ENCODE data around the gene GK. TPM values are rescaled to one million over a fixed set of nuclear protein-coding genes. Genes with fewer than 3 reads are reported as not detected.

The GK gene
- total RNA-seq, 3 donors from 2014 or later (not counting 1 experiment from before 2014, with no cell fraction given): 5.1 to 10.2 (median 7.6) TPM

- peaks cover 0 to 6% of the 10 kb centered on the region in 2 donors for H3K9me3 Mint-ChIP-seq
- TF ChIP-seq, protein P1, sequence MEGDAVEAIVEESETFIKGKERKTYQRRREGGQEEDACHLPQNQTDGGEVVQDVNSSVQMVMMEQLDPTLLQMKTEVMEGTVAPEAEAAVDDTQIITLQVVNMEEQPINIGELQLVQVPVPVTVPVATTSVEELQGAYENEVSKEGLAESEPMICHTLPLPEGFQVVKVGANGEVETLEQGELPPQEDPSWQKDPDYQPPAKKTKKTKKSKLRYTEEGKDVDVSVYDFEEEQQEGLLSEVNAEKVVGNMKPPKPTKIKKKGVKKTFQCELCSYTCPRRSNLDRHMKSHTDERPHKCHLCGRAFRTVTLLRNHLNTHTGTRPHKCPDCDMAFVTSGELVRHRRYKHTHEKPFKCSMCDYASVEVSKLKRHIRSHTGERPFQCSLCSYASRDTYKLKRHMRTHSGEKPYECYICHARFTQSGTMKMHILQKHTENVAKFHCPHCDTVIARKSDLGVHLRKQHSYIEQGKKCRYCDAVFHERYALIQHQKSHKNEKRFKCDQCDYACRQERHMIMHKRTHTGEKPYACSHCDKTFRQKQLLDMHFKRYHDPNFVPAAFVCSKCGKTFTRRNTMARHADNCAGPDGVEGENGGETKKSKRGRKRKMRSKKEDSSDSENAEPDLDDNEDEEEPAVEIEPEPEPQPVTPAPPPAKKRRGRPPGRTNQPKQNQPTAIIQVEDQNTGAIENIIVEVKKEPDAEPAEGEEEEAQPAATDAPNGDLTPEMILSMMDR (IDR thresholded peaks at IDR 0.05): no peak
- H3K27me3 ChIP-seq (ENCODE audit: control insufficient read depth, insufficient read depth, low read length): no peaks in the 10 kb centered on the region
- no peaks in the 10 kb centered on the region for H3K4me1 ChIP-seq (ENCODE audit: control insufficient read depth, insufficient read depth, low read length)
- H3K9me3 ChIP-seq (ENCODE audit: control insufficient read depth, insufficient read depth, low read length): peaks cover 8% of the 10 kb centered on the region
- H3K4me3 Mint-ChIP-seq: no peak overlapping the region
- intact Hi-C loops (cut with micrococcal nuclease): no loop called here
- no peak for DNase-seq
- ATAC-seq: no peak
- WGBS (ENCODE audit: insufficient coverage): 63% methylated on average over 1 of the region's 2 CpGs
- peaks cover 5% of the 10 kb centered on the region for H3K36me3 Mint-ChIP-seq
- no peaks in the 10 kb centered on the region for H3K4me1 Mint-ChIP-seq
- H3K36me3 ChIP-seq (ENCODE audit: control insufficient read depth, insufficient read depth, low read length): no peaks in the 10 kb centered on the region
- H3K27ac Mint-ChIP-seq: no peak overlapping the region
- H3K27ac ChIP-seq (ENCODE audit: low read length): no peak overlapping the region
- no peak overlapping the region for H3K4me3 ChIP-seq (ENCODE audit: low read length)
- peaks cover 0 to 6% of the 10 kb centered on the region in 2 donors for H3K27me3 Mint-ChIP-seq (ENCODE audit: low read depth in 2 of 2)
Measured at GRCh38 chrX:30620980-30621618, 32.1 kb upstream of the GK start.

DNA sequence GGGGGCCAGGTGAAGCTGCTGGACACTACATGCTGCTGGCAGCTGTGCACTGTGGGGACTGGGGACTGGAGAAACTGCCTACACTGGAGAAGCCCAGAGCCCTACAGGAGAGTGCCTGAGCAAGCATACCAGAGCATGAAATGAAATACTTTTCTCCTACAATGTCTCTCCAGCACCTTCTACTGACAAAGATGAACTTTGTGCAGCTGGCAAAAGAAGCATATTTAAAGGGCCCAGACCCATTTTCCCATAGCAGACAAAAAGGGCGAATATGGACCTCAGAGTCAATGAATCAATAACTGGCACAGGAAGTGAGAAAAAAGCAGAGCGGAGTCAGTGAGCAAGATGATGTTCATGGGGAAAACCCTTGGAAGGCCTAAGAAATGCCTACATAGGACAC lies 30.9 kb upstream of the GK start:
- ATAC-seq (no peak), DNase-seq (no peak)
- 100% methylated on average over 1 of the region's 2 CpGs for WGBS (ENCODE audit: insufficient coverage)
- intact Hi-C loops (cut with micrococcal nuclease): no loop called here
- H3K36me3 Mint-ChIP-seq: peaks cover 5% of the 10 kb centered on the region
- peaks cover 0 to 6% of the 10 kb centered on the region in 2 donors for H3K27me3 Mint-ChIP-seq (ENCODE audit: low read depth in 2 of 2)
- TF ChIP-seq, protein P1 (IDR thresholded peaks at IDR 0.05): no peak
- no peak overlapping the region for H3K4me3 ChIP-seq (ENCODE audit: low read length)
- peaks cover 8% of the 10 kb centered on the region for H3K9me3 ChIP-seq (ENCODE audit: control insufficient read depth, insufficient read depth, low read length)
- H3K9me3 Mint-ChIP-seq: peaks cover 0 to 6% of the 10 kb centered on the region in 2 donors
- no peaks in the 10 kb centered on the region for H3K36me3 ChIP-seq (ENCODE audit: control insufficient read depth, insufficient read depth, low read length)
- H3K4me1 Mint-ChIP-seq: no peaks in the 10 kb centered on the region
- H3K27ac Mint-ChIP-seq: no peak overlapping the region
- no peak overlapping the region for H3K27ac ChIP-seq (ENCODE audit: low read length)
- no peak overlapping the region for H3K4me3 Mint-ChIP-seq
- H3K4me1 ChIP-seq (ENCODE audit: control insufficient read depth, insufficient read depth, low read length): no peaks in the 10 kb centered on the region
- no peaks in the 10 kb centered on the region for H3K27me3 ChIP-seq (ENCODE audit: control insufficient read depth, insufficient read depth, low read length)

DNA sequence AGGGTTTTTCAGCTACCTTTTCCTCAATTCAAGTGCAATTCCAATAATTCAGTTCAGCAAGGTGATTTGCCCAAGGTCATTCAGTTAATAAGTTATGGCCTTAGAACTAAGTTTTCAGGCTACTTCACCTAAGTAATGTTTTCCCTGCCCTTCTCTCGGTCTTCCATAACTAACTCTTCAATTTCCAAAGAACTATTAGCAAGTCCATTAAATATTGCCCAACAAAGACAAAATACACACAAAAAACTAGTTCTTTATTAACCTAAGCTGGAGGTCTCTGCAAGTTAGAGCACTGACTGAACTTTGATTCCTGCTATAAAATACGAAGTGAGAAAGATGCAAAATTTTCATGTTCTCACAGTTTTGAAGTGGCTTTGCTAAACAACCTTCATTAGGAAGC lies 26.8 kb upstream of the GK start:
- Histone ChIP-seq H3K9me3 (ENCODE audit: control insufficient read depth, insufficient read depth, low read length) (peaks cover 8% of the 10 kb centered on the region), H3K4me3 (ENCODE audit: low read length) (no peak overlapping the region), H3K27me3 (ENCODE audit: control insufficient read depth, insufficient read depth, low read length) (no peaks in the 10 kb centered on the region), H3K36me3 (ENCODE audit: control insufficient read depth, insufficient read depth, low read length) (no peaks in the 10 kb centered on the region), H3K27ac (ENCODE audit: low read length) (no peak overlapping the region), H3K4me1 (ENCODE audit: control insufficient read depth, insufficient read depth, low read length) (no peaks in the 10 kb centered on the region)
- H3K36me3 Mint-ChIP-seq: peaks cover under 1% of the 10 kb centered on the region
- no peaks in the 10 kb centered on the region for H3K4me1 Mint-ChIP-seq
- H3K27ac Mint-ChIP-seq: no peak overlapping the region
- ATAC-seq (no peak), DNase-seq (no peak)
- WGBS (ENCODE audit: insufficient coverage): 100% methylated on average over 1 of the region's 2 CpGs
- intact Hi-C loops (cut with micrococcal nuclease): no loop called here
- TF ChIP-seq, protein P1 (IDR thresholded peaks at IDR 0.05): no peak
- H3K4me3 Mint-ChIP-seq: no peak overlapping the region
- H3K27me3 Mint-ChIP-seq (ENCODE audit: low read depth in 2 of 2): peaks cover 0 to 6% of the 10 kb centered on the region in 2 donors
- peaks cover 0 to 3% of the 10 kb centered on the region in 2 donors for H3K9me3 Mint-ChIP-seq

Measured in natural killer cell (primary cell).